Measurements from ENCODE around the gene CHRNA4.

DNA sequence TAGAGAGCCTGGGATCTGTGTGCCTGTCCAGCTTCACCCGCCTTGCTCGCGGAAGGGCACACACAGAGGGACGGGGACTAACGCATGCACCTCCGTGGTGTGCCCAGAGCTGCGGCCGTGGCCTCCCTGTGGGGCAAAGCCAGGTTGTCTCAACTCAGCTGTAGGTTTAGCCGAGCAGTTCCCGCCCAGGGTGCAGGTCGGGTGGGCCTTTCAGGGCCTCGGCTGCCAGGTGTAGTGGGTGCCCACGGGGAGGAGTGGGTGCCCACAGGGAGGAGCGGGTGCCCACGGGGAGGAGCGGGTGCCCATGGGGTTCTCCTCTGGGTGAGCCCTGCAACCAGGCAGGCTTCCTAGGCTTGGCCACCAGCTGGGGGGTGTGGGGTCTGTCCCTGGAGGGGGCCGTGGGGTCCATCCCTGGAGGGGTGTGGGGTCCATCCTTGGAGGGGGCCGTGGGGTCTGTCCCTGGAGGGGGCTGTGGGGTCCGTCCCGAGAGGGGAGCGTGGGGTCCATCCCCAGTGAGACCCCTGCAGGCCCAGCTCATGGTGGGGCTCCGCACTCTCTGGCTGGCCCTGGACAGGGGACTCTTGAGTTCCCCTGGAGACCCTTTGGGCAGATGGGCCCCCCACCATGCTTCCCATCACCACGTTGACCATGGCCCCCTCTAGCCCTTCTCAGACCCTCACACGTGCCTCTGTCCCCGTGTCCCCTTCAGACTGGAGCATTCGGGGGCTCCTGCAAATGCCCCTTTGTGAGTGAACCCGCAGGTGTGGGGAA lies 37.8 kb upstream of the CHRNA4 start:
- TF ChIP-seq, protein P1, sequence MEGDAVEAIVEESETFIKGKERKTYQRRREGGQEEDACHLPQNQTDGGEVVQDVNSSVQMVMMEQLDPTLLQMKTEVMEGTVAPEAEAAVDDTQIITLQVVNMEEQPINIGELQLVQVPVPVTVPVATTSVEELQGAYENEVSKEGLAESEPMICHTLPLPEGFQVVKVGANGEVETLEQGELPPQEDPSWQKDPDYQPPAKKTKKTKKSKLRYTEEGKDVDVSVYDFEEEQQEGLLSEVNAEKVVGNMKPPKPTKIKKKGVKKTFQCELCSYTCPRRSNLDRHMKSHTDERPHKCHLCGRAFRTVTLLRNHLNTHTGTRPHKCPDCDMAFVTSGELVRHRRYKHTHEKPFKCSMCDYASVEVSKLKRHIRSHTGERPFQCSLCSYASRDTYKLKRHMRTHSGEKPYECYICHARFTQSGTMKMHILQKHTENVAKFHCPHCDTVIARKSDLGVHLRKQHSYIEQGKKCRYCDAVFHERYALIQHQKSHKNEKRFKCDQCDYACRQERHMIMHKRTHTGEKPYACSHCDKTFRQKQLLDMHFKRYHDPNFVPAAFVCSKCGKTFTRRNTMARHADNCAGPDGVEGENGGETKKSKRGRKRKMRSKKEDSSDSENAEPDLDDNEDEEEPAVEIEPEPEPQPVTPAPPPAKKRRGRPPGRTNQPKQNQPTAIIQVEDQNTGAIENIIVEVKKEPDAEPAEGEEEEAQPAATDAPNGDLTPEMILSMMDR (conservative IDR thresholded peaks at IDR 0.05; ENCODE audit: low read depth, low read length) = no peak
- TF ChIP-seq MAFK (IDR thresholded peaks at IDR 0.05; ENCODE audit: low read depth, low read length) (no peak), NFE2L2 (IDR thresholded peaks at IDR 0.05; ENCODE audit: low read depth, low read length) (no peak), POLR2A (IDR thresholded peaks at IDR 0.05; ENCODE audit: low read depth, low read length) (no peak), RCOR1 (IDR thresholded peaks at IDR 0.05; ENCODE audit: insufficient replicate concordance, low read length) (no peak), BHLHE40 (IDR thresholded peaks at IDR 0.05; ENCODE audit: low read depth, low read length) (no peak)
- TF ChIP-seq, protein P2, sequence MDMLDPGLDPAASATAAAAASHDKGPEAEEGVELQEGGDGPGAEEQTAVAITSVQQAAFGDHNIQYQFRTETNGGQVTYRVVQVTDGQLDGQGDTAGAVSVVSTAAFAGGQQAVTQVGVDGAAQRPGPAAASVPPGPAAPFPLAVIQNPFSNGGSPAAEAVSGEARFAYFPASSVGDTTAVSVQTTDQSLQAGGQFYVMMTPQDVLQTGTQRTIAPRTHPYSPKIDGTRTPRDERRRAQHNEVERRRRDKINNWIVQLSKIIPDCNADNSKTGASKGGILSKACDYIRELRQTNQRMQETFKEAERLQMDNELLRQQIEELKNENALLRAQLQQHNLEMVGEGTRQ (IDR thresholded peaks at IDR 0.05; ENCODE audit: low read depth, low read length) = no peak
